HG03520 (cell line): ENCODE results near the gene CDH15.
"Not testable (repeated sequence)": the region's sequence is repeated elsewhere in the genome, so short reads cannot be mapped to it uniquely, and the experiment has no call there.

Experiments used
- ATAC-seq: cut with Tn5 transposase; IDR thresholded peaks from one replicate; pipeline ENCODE4 v1.9.1; 2021; ENCODE audit warnings: mild to moderate bottlenecking, moderate library complexity; ENCODE audit not compliant: unreplicated experiment

Gene CDH15

GRCh38 chr16:89155851-89156739 lies 15.5 kb upstream of the CDH15 start:
- no peak for ATAC-seq

DNA sequence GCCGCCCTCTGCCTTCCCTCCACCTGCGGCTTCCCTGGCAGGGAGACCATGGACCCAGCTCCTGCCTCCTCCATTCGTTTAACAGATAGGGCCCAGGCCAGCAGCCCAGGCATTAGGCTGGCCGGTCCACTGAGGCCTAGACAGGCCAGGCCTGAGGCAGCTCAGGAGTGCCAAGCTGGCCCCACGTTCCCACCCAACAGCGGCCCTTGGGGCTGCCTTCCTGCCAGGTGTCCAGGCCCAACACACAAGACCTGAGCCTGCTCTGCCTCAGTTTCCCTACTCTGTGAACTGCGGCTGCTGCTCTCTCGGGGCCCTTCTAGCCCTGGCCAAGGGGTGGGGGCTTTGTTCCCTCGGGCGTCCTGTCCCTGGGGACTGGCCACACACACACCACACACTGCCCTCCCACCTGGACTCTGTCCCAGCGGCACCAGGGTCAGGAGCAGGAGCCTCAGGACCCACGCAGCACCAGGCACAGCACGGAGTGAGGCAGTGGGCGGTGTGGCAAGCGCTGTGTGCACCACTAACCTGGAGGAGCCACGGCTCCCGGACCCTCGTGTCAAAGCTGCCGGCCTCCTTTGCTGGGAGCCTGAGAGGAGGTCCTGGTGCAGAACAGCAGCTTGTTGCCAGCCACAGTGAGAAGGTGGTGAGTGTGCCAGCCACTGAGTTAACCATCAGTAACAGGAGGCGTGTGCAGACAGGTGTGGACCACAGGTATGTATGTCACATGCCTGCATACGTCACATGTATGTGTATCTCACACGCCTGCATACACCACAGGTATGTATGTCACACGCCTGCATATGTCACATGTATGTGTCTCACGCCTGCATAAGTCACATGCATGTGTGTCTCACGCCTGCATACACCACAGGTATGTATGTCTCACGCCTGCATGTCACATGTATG lies 14.6 kb upstream of the CDH15 start:
- no peak for ATAC-seq

GRCh38 chr16:89157778-89158177 lies 13.8 kb upstream of the CDH15 start:
- ATAC-seq: no peak

- ATAC-seq: no peak
Measured at GRCh38 chr16:89159066-89159849, 12.3 kb upstream of the CDH15 start.

- no peak for ATAC-seq
Measured at GRCh38 chr16:89159850-89160354, 11.6 kb upstream of the CDH15 start.

- ATAC-seq: no peak
Measured at GRCh38 chr16:89160977-89161701, 10.4 kb upstream of the CDH15 start.

DNA sequence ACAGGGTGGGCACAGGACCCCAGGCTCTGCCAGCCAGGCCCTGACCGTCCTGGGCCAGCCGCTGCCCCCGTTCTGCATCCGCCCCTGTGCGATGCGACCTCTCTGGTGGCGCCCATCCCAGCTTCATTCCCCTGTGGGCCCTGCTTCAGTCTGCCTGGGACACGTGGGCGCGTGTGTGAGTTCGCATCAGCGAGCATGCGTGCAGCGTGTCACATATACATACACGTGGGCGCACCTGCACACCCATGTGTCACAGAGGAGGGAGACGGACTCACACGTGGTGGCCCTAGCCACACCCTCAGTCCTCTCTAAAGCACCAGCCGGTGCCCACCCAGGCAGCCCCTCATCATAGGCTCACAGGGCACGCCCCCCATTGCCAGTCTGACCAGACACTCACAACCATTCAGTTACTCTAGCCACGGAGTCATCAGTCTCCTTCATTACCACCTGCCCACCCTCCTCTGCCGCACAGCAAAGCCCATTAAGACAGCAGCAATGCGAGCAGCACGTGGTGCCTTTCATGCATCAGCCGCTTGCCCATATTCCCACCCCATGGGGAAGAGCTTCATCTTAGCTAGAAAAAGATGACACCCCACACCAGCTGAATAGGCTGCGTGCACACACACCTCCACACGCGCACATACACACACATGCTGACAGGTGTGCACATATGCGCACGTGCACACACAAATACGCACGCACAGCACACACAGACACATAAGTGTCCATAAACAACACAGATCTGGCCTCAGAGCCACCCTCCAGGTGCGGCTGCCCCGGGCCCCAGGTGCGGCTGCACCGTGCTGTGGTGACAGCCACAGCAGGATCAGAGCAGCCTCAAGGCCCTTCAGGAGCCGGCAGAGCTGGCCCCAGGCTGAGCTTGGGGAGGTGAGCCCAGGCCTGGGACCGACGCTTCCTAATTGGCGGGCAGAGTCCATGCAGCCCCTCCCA lies 9.5 kb upstream of the CDH15 start:
- no peak for ATAC-seq

DNA sequence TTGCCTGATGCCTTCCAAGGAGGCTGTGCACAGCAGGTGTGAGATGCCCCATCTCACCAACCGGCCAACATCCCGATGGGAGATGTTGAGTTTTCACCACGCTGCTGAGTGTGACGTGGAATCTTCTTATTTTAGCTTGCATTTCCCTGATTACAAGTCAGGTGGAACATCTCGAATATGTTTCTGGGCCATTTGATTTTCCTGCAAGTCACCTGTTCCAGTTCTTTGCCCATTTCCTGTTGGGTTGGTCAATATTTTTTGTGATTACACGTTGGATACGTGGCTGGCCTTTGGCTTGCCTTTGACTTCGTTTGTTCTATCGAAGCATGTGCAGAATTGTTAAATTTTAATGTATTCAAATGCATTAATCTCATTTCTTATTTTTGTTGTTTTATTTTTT lies 8.3 kb upstream of the CDH15 start:
- no peak for ATAC-seq

DNA sequence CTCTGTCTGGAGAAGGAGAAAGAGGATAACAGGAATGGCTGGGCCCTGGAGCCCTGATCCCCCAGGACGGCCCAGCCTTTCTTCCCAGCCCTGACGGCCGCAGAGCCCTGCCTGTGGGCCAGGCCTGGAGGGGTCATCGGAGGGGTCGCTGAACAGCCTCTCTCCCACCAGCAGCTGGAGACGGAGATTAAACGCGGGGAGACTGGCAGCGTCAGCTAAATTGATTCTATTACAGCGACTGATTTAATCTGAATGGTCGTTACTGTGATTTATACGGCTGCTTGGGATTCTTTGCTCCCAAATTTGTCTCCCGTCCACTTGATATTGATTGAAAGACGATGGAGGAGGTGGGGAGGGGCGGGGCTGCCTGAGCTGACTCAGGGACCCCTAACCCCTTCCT lies 7.1 kb upstream of the CDH15 start:
- ATAC-seq: no peak

DNA sequence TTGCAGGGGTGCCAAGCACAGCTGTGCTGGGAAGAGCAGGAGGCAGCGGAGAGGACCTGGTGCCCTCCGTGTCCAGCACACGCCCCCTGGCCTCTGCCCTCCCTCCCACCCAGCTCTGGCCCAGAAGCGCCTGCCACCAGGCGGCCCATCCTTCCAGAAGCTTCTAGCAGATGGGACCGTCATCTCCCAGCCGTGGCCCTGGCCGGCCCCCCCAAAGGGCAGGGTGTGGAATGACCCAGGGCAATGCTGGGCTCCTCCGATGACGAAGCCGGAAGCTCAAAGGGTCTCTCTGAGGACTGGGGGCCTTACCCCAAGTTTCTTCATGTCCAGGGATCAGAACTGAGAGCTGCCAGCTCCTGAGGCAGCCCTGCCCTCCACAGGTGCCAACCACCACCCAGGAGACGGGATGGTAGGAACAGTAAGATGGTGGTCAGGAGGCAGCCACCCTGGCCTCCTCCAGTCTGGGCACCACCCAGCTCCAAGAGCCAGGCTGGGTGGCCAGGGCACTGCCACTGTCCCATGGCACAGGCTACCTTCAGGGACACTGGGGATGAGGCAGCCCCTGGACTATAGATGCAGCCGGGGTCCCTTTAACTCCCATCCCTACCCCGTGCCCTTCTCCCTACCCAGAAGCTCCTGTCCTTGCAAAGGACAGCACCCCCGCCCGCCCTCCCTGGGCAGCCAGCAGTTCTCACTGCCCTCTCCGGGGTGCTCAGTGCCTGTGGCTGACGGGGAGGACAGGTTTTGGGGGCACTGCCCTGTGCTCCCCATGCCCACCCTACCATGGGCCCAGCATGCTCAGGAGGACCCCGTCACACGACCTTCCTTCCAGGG lies 6.5 kb upstream of the CDH15 start:
- ATAC-seq: no peak

DNA sequence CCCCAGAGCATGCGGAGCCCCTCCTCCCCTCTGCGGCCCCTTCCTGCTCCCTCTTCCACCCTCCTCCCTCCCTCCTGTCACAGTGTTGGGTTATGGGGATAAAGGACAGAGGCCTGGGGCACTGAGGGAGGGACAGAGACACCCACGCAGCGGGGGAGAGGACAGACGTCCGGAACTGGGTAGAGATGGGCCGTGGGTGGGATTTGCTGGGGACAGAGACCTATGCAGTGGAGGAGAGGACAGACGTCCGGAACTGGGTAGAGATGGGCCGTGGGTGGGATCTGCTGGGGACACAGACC lies 5.9 kb upstream of the CDH15 start:
- not testable (repeated sequence) for ATAC-seq

- no peak for ATAC-seq
Measured at GRCh38 chr16:89166696-89167424, 4.7 kb upstream of the CDH15 start.

DNA sequence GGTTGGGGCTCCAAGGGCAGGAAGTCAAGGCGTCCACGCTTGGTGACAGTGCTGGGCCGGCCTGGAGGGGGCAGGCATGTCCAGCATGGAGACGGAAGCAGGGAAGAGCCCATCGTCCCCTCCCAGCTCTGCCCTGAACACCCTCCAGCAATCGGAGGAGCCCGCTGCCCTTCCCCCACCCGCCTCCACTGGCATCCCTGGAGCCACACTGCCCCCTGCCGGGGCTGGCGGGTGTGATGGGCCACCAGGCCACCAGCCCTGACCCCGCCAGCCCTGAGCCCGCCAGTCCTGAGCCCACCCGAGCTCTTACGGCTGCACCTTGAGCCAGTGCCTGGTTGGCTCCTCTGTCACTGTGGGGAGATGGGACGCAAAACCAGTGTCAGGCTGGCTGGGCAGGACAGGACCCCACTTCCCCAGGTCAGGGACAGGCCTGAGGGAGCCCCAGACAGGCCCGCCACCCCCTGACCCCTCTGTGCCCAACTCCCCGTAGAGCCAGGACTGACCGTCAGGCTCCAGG lies 4.1 kb upstream of the CDH15 start:
- ATAC-seq: no peak

- ATAC-seq: no peak
Measured at GRCh38 chr16:89168381-89169189, 3.0 kb upstream of the CDH15 start.

- ATAC-seq: no peak
Measured at GRCh38 chr16:89169778-89170177, 1.8 kb upstream of the CDH15 start.

DNA sequence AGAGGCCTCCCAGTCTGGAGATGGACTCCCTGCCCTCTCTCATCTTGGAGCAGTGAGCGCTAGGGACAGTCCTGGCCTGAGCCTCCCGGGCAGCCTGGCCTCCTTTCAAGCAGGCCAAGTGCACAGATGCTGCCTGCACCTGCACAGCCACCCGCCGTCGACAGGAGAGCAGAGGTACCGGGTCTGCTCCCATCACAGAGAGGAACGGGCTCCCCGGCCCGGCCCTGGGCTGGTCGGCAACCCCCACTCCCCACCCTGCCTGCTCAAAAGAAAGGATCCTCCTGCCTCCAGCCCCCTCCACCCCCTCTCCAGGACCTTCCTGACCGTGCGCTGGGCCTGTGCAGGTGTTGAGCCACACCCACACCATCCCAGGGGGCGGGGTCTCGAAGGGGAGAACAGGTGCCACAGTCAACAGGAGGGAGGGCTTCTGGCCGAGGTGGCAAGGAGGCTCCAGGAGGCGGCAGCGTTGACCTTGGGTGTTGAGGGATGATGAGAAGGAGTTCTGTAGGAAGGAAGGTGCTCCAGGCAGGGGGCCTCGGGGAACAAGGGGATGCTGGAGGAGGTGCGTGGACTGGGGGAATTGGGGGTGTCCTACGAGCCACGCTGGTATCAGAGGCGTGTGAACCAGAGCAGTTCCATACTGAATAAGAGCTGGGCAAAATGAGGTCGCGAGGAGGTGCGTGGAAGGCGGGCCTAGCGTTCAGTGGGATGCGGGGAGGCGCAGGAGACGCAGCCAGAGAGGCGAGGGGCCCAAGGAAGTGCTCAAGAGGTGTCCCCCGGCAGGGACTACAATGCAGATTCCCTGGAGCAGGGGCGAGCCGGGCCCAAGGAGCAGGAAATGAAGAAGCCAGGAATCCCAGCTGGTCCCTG lies 967 bp upstream of the CDH15 start:
- ATAC-seq: no peak
